Measurements from ENCODE around the gene MEST.
"Not testable (repeated sequence)": the region's sequence is repeated elsewhere in the genome, so short reads cannot be mapped to it uniquely, and the experiment has no call there.

Gene MEST

DNA sequence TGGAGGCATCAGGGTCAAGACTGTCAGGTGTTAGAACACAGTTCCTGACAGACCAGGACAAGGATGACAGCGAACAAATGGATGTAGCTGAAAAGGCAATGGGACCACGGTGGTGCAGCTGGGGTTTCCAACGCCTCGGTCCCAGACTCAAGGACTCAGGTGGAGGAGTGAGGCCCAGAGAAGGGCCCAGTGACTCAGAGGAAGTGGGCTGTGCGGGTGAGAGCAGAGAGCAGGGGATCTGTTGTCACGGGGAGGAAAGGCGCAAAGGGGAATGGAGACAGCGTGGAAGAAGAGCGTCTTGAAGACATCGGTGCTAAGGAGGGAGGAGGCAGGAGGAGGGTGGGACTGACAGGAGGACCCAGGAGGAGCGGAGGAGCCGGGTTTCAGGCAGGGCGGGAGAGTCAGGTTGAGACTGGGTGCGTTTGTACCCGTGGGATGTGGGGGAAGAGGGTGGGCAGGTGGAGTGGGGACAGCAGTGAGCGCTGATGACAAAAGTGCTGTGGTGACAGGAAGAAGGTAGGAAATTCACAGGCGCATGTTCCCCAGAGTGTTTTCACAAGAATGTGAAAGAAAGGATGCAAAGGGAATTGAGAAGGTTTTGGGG, 36.0 kb downstream of the MEST start:
- DNase-seq, result not testable (repeated sequence)

DNA sequence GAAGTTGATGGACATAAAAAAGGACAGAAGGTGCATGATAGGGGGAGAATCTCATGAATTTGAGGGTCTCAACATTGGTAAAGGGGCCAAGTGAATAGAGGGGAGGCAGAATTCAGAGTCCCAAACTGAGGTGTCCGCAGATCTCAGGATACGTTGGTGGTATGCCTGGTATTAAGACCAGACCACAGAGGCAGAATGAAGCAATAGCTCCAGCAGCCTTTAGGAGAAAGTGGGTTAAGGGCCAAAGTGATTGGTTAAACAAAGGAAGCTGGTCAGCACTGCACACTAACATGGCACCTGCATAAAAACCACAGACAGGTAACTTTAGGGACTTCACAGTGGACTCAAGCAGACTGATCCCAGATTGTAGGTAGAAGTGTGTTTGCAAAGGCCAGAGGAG, 37.5 kb downstream of the MEST start:
- DNase-seq, result no peak

DNA sequence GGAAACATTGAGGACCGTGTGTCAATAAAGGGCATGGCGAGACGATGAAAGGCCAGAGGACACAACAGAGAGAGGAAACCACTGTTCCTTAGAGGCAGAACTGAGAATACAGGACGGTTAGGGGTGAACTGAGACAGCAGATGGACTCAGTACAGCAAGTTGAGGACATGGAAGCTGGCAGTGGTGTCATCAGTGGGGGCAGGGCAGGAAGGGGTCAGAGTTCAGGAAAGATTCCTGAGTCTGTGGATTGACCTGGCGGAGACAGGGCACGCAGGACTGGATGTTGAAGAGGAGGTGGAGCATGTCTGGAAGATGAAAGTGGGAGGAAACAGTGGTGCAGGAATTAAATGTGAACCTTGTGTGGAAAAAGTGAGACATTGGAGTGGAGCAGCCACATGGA, 46.0 kb downstream of the MEST start:
- not testable (repeated sequence) for DNase-seq

DNA sequence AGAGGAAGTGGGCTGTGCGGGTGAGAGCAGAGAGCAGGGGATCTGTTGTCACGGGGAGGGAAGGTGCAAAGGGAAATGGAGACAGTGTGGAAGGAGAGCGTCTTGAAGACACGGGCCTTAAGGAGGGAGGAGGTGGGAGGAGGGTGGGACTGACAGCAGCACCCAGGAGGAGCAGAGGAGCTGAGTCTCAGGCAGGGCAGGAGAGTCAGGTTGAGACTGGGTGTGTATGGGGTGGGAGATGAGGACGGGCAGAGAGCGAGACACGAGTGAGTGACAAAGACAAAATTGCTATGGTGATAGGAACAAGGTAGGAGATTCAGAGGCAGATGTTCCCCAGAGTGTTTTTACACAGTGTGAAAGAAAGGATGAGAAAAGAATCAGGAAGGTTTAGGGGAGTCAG, 49.4 kb downstream of the MEST start:
- not testable (repeated sequence) for DNase-seq

DNA sequence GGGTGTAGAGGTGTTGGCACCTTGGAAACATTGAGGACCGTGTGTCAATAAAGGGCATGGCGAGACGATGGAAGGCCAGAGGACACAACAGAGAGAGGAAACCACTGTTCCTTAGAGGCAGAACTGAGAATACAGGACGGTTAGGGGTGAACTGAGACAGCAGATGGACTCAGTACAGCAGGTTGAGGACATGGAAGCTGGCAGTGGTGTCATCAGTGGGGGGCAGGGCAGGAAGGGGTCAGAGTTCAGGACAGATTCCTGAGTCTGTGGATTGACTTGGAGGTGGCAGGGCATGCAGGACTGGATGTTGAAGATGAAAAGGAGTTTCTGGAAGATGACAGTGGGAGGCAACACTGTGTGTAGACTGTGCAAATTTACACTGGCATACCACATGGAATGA, 50.4 kb downstream of the MEST start:
- not testable (repeated sequence) for DNase-seq

DNA sequence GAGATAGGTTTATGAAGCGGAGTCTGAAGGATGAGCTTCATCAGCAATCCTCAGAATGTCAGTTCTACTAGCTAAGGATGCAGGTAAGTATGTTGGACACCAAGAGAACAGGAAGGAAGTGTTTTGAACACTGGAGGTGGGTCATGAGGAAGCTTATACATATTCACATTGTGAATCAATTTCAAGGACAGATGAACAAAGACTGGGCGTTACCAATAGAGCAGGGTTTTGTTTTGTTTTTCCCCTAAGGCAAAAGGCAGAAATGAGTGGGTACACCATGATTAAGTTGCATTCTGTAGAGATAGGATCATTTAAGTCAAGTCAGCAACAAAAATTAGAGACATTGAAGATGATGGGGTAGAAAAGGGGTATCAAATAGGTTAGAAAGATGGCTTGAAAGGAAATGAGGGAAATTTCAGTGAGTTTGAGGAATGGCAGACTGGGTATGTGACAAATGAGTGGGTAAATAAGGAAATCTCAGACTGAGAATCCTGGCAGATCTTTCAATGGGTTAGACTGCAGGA, 51.7 kb downstream of the MEST start:
- DNase-seq, result no peak

DNA sequence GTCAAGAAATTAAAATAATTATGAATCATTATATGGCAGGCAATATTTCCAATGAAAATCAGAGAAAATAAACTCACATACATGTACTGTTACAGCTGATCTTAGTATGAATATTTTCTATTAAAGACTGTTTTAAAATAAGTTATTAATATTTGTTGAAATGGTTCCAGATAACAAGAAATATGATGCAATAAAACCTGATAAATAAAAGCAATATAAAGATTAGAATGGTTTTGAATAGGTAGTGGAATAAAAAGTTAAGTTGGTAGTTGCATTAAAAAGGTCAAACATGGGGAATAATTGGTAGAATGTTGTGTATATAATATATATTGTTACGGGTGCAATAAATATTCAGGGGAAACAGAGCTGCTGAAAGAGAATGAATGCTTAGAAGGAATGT, 52.5 kb downstream of the MEST start:
- DNase-seq, result no peak

DNA sequence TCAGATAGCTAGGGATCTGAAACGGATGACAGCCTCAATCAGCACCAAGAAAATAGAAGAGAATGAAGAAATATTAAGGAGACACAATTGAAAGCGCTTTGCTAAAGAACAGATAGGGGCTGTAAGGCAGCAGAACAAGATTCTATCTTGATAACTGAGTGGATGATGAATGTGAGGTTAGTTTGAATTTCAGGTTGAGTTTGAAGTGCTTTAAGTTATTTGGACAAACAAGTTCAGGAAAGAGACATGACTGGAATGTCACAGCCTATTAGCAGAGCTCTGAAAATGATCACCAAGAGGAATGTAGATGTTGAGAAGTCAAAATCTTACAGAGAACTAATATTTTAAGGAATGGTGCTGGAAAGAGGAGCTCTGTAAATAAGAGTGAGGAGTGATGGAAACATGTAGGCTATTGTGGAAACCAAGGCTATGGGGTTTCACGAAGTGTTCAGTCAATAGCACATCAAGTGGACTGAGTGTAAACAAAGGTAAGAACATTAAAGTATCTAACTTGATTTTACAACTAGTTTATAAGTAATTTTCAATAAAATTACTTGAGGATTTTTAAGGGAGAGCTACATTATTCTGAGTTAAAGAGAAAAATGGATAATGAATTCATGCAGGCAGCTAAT, 61.6 kb downstream of the MEST start:
- DNase-seq, result no peak

DNA sequence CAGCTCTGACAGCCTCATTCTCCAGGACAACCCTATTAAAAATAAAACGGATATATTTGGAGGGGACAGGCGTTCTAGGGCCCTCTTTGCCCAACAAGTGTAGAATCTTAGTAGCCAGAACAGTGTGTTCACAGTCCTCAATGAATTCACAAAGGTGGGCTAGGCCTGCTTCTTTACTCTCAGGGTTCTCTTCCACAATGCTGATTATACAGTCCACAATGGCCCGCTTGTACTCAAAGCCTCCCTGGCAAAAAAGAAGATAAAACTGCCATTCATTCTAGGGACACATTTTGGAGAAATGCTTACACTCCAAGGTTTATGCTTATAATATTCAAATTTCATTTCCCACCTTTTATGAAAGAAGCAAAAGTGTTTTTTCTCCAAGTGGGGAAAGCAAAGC, 62.6 kb downstream of the MEST start:
- no peak for DNase-seq
